HepG2 (cell line): ENCODE data around the gene STAP2. TPM values are rescaled to one million over a fixed set of nuclear protein-coding genes. Genes with fewer than 3 reads are reported as not detected.
A peak's percentile ranks its signal among the peaks of the same experiment; 100 is the strongest.

Source experiments
- KLF13 ChIP-seq: sonication (generic); formaldehyde crosslinking; IDR thresholded peaks from 2 replicates; pipeline ENCODE4 v1.4.0; 2020; ENCODE audit warnings: mild to moderate bottlenecking, missing genetic modification reagents
- NAIF1 ChIP-seq: sonication (generic); formaldehyde crosslinking; IDR thresholded peaks from 2 replicates; pipeline ENCODE4 v1.5.0; 2020; ENCODE audit warnings: mild to moderate bottlenecking, missing genetic modification reagents, borderline replicate concordance
- NCOA5 ChIP-seq: sonication (generic); formaldehyde crosslinking; IDR thresholded peaks from 2 replicates; pipeline ENCODE4 v1.4.0; 2020; ENCODE audit warnings: missing genetic modification reagents
- RARG ChIP-seq: sonication (generic); formaldehyde crosslinking; IDR thresholded peaks from 2 replicates; pipeline ENCODE4 v1.4.0; 2020; ENCODE audit warnings: low read depth, mild to moderate bottlenecking, missing genetic modification reagents
- RFX1 ChIP-seq: fragments of 450-650 bp; IDR thresholded peaks from 2 replicates; pipeline ENCODE4 v1.6.1; 2017
- SOX6 ChIP-seq, 2 experiments: fragments of 450-650 bp in 1 of 2; sonication (generic) in 1 of 2; formaldehyde crosslinking in 1 of 2; IDR thresholded peaks; 2 replicates each; pipeline versions ENCODE4 v1.4.0 to v1.6.1; 2017 to 2020; ENCODE audit warnings: antibody characterized with exemption in 1 of 2, mild to moderate bottlenecking in 1 of 2, missing genetic modification reagents in 1 of 2
- ZBTB20 ChIP-seq: sonication (generic); formaldehyde crosslinking; IDR thresholded peaks from 2 replicates; pipeline ENCODE4 v1.8.1; 2023; ENCODE audit warnings: missing genetic modification reagents, low read depth, mild to moderate bottlenecking, borderline replicate concordance
- ZBTB7B ChIP-seq: sonication (generic); formaldehyde crosslinking; IDR thresholded peaks from 2 replicates; pipeline ENCODE4 v1.4.0; 2020; ENCODE audit warnings: missing genetic modification reagents
- ZFP36 ChIP-seq: fragments of 150-350 bp; IDR thresholded peaks from 2 replicates; pipeline ENCODE4 v1.6.1; 2018; ENCODE audit warnings: borderline replicate concordance, low read length, low read depth; ENCODE audit not compliant: partially characterized antibody
- ZFP41 ChIP-seq: sonication (generic); formaldehyde crosslinking; IDR thresholded peaks from 2 replicates; pipeline ENCODE4 v1.4.0; 2020; ENCODE audit warnings: mild to moderate bottlenecking, missing genetic modification reagents, borderline replicate concordance
- ZFP90 ChIP-seq: sonication (generic); formaldehyde crosslinking; IDR thresholded peaks from 2 replicates; pipeline ENCODE4 v1.8.0; 2022; ENCODE audit warnings: missing genetic modification reagents, mild to moderate bottlenecking, inconsistent platforms, borderline replicate concordance
- ZMYM3 ChIP-seq: sonication (generic); formaldehyde crosslinking; IDR thresholded peaks from 2 replicates; pipeline ENCODE4 v1.5.1; 2020; ENCODE audit warnings: mild to moderate bottlenecking, missing genetic modification reagents
- ZNF253 ChIP-seq: sonication (generic); formaldehyde crosslinking; IDR thresholded peaks from 2 replicates; pipeline ENCODE4 v1.8.0; 2022; ENCODE audit warnings: mild to moderate bottlenecking, missing genetic modification reagents, borderline replicate concordance
- ZNF761 ChIP-seq: sonication (generic); formaldehyde crosslinking; conservative IDR thresholded peaks from 2 replicates; pipeline ENCODE4 v1.4.0; 2020; ENCODE audit warnings: mild to moderate bottlenecking, missing genetic modification reagents
- polyA plus RNA-seq, 8 experiments: library from polyadenylated mRNA; depleted of rRNA in 3 of 8; stranded (reverse) in 7 of 8; unstranded in 1 of 8; fragments of >200 nt; fragmentation: Illumina TruSeq in 4 of 8; extraction: Trizol in 4 of 8; gene quantifications; 2 replicates each; pipeline versions ENCODE4 v1.2.1 to v1.2.3, GENCODE V29; 2011 to 2016; ENCODE audit warnings: low read depth in 4 of 8, missing spikeins in 1 of 8, mixed read lengths in 1 of 8; ENCODE audit not compliant: insufficient read depth in 1 of 8
- total RNA-seq, 5 experiments: library from RNA; depleted of rRNA; stranded (reverse); fragments of >200 nt; fragmentation: Illumina TruSeq; extraction: Trizol; gene quantifications; 2 replicates each; pipeline ENCODE4 v1.2.3, GENCODE V29; 2016; ENCODE audit warnings: low read depth in 1 of 5
- TF ChIP-seq, protein P1 (sequence below): IDR thresholded peaks from 2 replicates; pipeline ENCODE4 v1.6.1; 2012; ENCODE audit warnings: low read depth, low read length, improper control_type of control experiment
- TF ChIP-seq, protein P2 (sequence below): sonication (generic); formaldehyde crosslinking; IDR thresholded peaks from 2 replicates; pipeline ENCODE4 v1.4.0; 2020; ENCODE audit warnings: missing genetic modification reagents; ENCODE audit errors: not compliant biosample characterization
- TF ChIP-seq, protein P3 (sequence below): sonication (generic); formaldehyde crosslinking; IDR thresholded peaks from 2 replicates; pipeline ENCODE4 v1.8.0; 2022; ENCODE audit warnings: missing genetic modification reagents, low read depth, mild to moderate bottlenecking, borderline replicate concordance
- TF ChIP-seq, protein P4 (sequence below): sonication (generic); formaldehyde crosslinking; IDR thresholded peaks from 2 replicates; pipeline ENCODE4 v1.4.0; 2020; ENCODE audit warnings: mild to moderate bottlenecking, missing genetic modification reagents
- TF ChIP-seq, protein P5 (sequence below): sonication (generic); formaldehyde crosslinking; IDR thresholded peaks from 2 replicates; pipeline ENCODE4 v1.5.1; 2020; ENCODE audit warnings: missing genetic modification reagents, mild to moderate bottlenecking, borderline replicate concordance
- TF ChIP-seq, protein P6 (sequence below): IDR thresholded peaks from 2 replicates; pipeline ENCODE4 v1.6.1; 2016; ENCODE audit warnings: missing genetic modification reagents, missing compliant biosample characterization
- TF ChIP-seq, protein P7 (sequence below): sonication (generic); formaldehyde crosslinking; IDR thresholded peaks from 2 replicates; pipeline ENCODE4 v1.4.0; 2020; ENCODE audit warnings: low read depth, mild to moderate bottlenecking, missing genetic modification reagents

STAP2 gene
- total and polyA plus RNA-seq, 2 of the 13 experiments (the other 11 are each of a cell fraction or from before 2014, with no cell fraction given): 39.0 to 43.7 TPM

DNA sequence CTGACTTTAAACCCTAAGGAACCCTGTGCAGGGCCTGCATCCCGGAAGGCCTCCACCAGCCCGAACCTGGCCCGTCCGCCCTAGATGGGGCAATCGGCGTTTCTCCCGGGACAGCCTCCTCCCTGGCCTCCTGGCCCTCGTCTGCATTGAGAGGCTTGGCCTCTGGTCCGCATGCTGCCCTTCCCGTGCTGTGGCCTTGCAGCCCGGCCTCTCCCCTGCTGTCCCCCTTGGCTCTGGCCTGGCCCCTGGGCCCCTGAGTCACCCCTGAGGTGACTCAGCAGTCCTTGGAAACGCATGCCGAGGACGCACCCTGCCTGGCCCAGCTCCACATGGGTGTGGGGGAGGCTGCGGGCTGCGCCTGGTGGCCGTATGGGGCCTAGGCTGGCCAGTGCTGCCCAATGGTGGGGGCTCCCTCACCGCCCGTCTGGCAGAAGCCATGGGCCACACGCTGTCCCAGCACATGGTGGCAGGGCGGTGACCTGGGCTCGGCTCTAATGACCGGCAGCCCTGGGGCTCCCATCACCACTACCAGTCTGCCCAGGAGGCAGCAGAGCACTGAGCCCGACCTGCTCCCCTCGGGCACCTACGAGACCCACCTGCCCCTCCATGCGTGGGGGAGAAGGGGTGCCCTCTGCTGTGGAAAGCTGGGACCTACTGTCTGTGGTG, 36.0 kb upstream of the STAP2 start (continued):
- TF ChIP-seq RFX1 (no peak), ZNF253 (CRISPR knock-in tag) (peak; percentile 80; the same call in 1 of the 2 replicates), KLF13 (CRISPR knock-in tag) (no peak), ZMYM3 (CRISPR knock-in tag) (peak; percentile 72), NCOA5 (CRISPR knock-in tag) (no peak), NAIF1 (no peak), ZBTB7B (CRISPR knock-in tag) (0 out of 2 replicates have a peak, but pooled peaks have one; percentile 54), ZBTB20 (CRISPR knock-in tag) (no peak; the same call in 1 of the 2 replicates), SOX6 (IDR thresholded peaks at IDR 0.05) (no peak), SOX6 (CRISPR knock-in tag; IDR thresholded peaks at IDR 0.05) (peak; percentile 65), ZFP36 (no peak), RARG (no peak), ZFP90 (CRISPR knock-in tag) (no peak), ZNF761 (CRISPR knock-in tag) (peak; percentile 91), ZFP41 (CRISPR knock-in tag) (no peak)
- TF ChIP-seq, protein P1, sequence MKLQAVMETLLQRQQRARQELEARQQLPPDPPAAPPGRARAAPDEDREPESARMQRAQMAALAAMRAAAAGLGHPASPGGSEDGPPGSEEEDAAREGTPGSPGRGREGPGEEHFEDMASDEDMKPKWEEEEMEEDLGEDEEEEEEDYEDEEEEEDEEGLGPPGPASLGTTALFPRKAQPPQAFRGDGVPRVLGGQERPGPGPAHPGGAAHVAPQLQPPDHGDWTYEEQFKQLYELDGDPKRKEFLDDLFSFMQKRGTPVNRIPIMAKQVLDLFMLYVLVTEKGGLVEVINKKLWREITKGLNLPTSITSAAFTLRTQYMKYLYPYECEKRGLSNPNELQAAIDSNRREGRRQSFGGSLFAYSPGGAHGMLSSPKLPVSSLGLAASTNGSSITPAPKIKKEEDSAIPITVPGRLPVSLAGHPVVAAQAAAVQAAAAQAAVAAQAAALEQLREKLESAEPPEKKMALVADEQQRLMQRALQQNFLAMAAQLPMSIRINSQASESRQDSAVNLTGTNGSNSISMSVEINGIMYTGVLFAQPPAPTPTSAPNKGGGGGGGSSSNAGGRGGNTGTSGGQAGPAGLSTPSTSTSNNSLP: no peak
- TF ChIP-seq, protein P2, sequence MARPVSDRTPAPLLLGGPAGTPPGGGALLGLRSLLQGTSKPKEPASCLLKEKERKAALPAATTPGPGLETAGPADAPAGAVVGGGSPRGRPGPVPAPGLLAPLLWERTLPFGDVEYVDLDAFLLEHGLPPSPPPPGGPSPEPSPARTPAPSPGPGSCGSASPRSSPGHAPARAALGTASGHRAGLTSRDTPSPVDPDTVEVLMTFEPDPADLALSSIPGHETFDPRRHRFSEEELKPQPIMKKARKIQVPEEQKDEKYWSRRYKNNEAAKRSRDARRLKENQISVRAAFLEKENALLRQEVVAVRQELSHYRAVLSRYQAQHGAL (CRISPR knock-in tag): no peak
- TF ChIP-seq, protein P3, sequence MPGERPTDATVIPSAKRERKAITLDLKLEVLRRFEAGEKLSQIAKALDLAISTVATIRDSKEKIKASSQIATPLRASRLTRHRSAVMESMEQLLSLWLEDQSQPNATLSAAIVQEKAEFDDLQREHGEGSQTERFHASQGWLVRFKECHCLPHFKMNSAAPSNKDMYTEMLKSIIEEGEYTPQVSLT (CRISPR knock-in tag): no peak
- TF ChIP-seq, protein P4, sequence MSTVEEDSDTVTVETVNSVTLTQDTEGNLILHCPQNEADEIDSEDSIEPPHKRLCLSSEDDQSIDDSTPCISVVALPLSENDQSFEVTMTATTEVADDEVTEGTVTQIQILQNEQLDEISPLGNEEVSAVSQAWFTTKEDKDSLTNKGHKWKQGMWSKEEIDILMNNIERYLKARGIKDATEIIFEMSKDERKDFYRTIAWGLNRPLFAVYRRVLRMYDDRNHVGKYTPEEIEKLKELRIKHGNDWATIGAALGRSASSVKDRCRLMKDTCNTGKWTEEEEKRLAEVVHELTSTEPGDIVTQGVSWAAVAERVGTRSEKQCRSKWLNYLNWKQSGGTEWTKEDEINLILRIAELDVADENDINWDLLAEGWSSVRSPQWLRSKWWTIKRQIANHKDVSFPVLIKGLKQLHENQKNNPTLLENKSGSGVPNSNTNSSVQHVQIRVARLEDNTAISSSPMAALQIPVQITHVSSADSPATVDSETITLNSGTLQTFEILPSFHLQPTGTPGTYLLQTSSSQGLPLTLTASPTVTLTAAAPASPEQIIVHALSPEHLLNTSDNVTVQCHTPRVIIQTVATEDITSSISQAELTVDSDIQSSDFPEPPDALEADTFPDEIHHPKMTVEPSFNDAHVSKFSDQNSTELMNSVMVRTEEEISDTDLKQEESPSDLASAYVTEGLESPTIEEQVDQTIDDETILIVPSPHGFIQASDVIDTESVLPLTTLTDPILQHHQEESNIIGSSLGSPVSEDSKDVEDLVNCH (CRISPR knock-in tag): peak; percentile 62; the same call in 1 of the 2 replicates
- TF ChIP-seq, protein P5, sequence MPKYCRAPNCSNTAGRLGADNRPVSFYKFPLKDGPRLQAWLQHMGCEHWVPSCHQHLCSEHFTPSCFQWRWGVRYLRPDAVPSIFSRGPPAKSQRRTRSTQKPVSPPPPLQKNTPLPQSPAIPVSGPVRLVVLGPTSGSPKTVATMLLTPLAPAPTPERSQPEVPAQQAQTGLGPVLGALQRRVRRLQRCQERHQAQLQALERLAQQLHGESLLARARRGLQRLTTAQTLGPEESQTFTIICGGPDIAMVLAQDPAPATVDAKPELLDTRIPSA: no peak
- TF ChIP-seq, protein P6, sequence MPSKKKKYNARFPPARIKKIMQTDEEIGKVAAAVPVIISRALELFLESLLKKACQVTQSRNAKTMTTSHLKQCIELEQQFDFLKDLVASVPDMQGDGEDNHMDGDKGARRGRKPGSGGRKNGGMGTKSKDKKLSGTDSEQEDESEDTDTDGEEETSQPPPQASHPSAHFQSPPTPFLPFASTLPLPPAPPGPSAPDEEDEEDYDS (CRISPR knock-in tag): peak; percentile 47; the same call in 1 of the 2 replicates
- TF ChIP-seq, protein P7, sequence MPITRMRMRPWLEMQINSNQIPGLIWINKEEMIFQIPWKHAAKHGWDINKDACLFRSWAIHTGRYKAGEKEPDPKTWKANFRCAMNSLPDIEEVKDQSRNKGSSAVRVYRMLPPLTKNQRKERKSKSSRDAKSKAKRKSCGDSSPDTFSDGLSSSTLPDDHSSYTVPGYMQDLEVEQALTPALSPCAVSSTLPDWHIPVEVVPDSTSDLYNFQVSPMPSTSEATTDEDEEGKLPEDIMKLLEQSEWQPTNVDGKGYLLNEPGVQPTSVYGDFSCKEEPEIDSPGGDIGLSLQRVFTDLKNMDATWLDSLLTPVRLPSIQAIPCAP (CRISPR knock-in tag): no peak; the same call in 1 of the 2 replicates
